Muscle of back (tissue), 11 donors: ENCODE measurements around the gene EIF4E. TPM values are rescaled to one million over a fixed set of nuclear protein-coding genes. Genes with fewer than 3 reads are reported as not detected.
"Not testable (repeated sequence)": the region's sequence is repeated elsewhere in the genome, so short reads cannot be mapped to it uniquely, and the experiment has no call there.

Source experiments
- DNase-seq, 3 donors: peaks; one replicate each; pipeline versions ENCODE4 v3.0.0 to v3.0.0-alpha.2; 2013
- polyA plus RNA-seq, 10 donors: library from polyadenylated mRNA; unstranded; fragments of 120-200 nt; gene quantifications; one replicate each; pipeline ENCODE4 v1.2.1, GENCODE V29; 2013; ENCODE audit not compliant: insufficient read length in 10 of 10

EIF4E gene
- polyA plus RNA-seq, 10 donors: 52.6 to 80.0 (median 60.8) TPM

DNA sequence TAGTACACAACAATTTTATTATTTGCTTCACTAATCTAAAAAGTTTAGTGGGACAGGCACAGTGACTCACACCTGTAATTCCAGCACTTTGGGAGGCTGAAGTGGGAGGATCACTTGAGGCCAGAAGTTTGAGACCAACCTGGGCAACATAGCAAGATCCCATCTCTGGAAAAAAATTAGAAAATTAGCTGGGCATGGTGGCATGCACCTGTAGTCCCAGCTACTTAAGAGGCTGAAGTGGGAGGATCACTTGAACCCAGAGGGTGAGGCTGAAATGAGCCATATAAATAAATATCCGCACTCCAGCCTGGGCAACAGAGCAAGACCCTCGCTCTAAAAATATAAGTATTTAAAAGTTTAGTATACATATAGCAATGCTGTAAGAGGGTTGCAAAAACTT is 42.6 kb downstream of the EIF4E start:
- not testable (repeated sequence) for DNase-seq

GRCh38 chr4:98880884-98881283 is 48.0 kb downstream of the EIF4E start:
- DNase-seq: not testable (repeated sequence)

- no peak for DNase-seq
Observed at GRCh38 chr4:98879515-98879914, 49.4 kb downstream of the EIF4E start.

- DNase-seq: peak in 1 of 3 donors; percentile 2
Observed at GRCh38 chr4:98873059-98873458, 55.9 kb downstream of the EIF4E start.

DNA sequence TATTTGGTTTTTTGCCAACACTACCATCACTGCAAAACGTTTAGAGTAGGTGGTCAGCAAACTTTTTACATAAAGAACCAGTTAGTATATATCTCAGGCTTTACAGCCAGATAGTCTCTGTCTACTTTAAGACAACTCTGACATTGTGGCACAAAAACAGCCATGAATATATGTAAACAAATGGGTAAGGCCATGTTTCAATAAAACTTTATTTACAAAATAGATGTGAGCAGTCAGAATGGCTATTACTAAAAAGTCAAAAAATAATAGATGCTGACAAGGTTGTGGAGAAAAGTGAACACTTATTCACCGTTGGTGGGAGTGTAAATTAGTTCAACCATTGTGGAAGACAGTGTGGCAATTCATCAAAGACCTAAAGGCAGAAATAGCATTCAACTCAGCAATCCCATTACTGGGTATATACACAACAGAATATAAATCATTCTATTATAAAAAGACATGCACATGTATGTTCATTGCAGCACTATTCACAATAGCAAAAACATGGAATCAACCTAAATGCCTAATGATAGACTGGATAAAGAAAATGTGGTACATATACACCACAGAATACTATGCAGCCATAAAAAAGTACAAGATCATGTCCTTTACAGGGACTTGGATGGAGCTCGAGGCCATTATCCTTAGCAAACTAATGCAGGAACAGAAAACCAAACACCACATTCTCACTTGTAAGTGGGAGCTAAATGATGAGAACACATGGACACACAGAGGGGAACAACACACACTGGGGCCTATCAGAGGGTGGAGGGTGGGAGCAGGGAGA is 56.6 kb downstream of the EIF4E start:
- not testable (repeated sequence) for DNase-seq

GRCh38 chr4:98867648-98868047 is 61.3 kb downstream of the EIF4E start:
- DNase-seq: no peak

- no peak for DNase-seq
Observed at GRCh38 chr4:98865059-98865458, 63.9 kb downstream of the EIF4E start.

DNA sequence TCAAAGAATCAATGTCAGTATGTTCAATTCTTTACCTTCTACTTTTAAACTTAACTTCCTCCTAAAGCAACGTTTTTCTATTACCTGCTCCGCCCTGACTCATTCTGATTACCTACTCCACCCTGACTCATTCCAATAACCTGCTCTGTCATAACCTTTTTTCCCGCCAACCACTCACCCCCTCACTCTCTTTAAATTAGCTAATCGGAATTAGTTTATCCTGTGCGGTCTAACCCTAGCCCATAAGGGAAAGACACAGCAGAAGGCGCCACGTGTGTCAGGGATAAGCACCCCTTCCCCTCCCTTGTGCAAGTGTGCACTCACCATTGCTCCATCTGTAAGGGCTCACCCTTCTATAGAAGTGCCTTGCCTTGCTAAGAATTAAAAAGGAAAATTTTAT is 64.4 kb downstream of the EIF4E start:
- no peak for DNase-seq

GRCh38 chr4:98862371-98862770 is 66.6 kb downstream of the EIF4E start:
- DNase-seq: no peak

GRCh38 chr4:98861100-98861884 is 67.6 kb downstream of the EIF4E start:
- DNase-seq: no peak

DNA sequence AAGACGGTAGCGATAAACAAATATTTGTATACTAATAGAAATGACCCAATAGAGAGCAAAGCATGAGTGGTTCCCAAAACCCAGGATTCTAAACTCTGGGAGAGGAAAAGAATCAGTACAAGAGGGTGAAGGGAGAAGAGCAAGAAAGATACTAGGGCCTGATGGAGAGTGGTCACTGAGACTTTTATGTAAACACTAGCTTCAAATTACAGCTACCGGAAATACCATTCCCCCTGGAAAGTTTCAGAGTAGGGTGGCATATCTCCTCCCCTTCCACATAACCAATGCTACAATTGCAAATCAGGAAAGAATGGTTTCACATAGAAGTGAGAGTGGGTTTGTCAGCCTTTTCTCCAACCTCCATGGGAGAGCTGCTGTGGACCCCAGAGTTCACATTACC is 77.1 kb downstream of the EIF4E start:
- peak in 1 of 3 donors; percentile 2 for DNase-seq

- no peak for DNase-seq
Observed at GRCh38 chr4:98850937-98851336, 78.0 kb downstream of the EIF4E start.

DNA sequence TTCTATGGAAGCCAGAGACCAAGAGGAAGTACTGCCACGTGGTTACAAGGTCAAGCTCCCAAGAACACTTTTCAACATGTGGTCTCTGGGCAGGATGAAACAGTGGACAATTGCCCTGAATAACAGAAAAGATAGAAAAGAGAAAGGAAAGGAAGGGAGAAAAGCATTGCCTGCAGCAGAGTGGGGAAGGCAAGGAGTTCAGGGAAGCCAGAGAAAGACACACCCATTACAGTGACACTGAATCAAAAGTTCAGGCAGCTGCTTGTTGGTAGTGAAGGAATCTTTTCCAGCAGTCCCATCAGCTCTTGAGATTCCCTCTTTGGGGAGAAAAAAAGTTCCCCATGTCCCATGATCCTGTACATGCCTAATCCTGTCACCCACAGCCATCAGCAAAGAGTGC is 80.5 kb downstream of the EIF4E start:
- DNase-seq: no peak

DNA sequence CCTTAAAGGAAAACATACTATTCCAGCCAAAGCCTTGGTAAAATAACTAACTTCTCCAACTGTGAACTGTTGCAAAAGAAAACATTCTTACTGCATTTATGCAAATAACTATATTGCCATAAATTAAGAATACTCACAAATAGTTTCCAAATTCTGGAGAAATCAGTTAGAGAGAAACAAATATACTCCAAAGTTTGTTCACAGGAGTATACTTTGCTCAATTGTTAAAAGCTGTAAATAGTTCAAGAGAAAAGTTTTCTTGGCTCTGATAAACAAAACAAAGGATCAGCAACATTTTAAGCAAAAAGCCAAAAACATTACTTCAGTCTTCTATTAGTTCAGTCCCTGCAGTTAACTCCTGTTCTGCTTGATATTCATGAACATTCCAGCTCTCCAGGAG is 83.0 kb downstream of the EIF4E start:
- no peak for DNase-seq

DNA sequence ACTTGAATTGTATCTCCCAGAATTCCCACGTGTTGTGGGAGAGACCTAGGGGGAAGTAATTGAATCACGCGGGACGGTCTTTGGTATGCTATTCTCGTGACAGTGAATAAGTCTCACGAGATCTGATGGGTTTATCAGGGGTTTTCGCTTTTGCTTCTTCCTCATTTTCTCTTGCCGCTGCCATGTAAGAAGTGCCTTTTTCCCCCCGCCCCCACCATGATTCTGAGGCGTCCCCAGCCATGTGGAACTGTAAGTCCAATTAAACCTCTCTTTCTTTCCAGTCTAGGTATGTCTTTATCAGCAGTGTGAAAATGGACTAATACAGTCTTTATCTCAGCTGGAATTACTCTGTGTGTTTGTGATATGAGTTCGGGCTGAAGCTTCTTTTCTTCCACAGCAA is 86.0 kb downstream of the EIF4E start:
- DNase-seq: not testable (repeated sequence)

GRCh38 chr4:98838977-98839618 is 89.8 kb downstream of the EIF4E start:
- DNase-seq: peak; percentile 2 to 8 (median 3)

DNA sequence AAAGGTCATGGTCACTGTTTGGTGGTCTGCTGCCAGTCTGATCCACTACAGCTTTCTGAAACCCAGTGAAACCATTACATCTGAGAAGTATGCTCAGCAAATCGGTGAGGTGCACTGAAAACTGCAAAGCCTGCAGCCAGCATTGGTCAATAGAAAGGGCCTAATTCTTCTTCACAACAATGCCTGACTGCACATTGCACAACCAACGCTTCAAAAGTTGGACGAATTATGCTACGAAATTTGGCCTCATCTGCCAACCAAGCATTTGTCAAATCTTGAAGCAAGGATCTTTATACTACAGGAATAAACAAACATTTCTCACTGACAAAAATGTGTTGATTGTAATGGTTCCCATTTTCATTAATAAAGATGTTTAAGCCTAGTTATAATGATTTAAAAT is 90.4 kb downstream of the EIF4E start:
- no peak for DNase-seq

DNA sequence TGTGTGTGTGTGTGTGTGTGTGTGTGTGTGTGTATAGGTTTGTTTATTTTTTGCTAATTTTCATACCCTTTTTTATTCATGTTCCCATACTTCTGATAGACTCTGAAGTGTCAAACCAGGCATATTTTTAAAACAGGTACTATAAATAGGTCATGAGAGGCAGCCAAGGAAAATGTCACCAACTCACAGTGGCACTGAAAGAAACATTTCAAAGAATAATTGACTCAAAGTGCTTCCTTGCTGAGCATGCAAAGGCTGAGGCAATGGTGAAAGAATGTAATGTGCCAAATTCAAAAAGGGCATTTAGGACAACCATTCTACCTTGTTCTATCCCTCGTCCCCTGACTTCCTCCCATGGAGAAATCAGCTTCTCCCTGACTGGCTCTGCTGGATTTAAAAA is 95.5 kb downstream of the EIF4E start:
- no peak for DNase-seq

DNA sequence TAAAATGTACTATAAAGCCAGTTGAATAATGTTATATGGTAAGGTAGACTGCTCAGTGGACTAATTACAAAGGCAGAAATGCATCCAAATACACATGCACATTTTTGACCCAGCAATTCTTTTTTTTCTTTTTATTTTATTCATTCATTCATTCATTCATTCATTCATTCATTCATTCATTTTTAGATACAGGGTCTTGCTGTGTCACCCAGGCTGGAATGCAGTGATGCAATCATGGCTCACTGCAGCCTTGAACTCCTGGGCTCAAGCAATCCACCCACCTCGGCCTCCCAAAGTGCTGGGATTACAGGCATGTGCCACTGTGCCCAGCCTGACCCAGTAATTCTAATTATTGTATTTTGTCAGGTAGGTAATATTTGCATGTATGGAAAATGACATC is 97.9 kb downstream of the EIF4E start:
- not testable (repeated sequence) for DNase-seq
